HepG2 (cell line): ENCODE results near the gene CTBP1. TPM values are rescaled to one million over a fixed set of nuclear protein-coding genes. Genes with fewer than 3 reads are reported as not detected.

Source experiments
- CENPT ChIP-seq: sonication (generic); formaldehyde crosslinking; IDR thresholded peaks from 2 replicates; pipeline ENCODE4 v1.8.0; 2022; ENCODE audit warnings: low read depth, mild to moderate bottlenecking, moderate library complexity, missing genetic modification reagents
- ONECUT2 ChIP-seq: sonication (generic); formaldehyde crosslinking; IDR thresholded peaks from 2 replicates; pipeline ENCODE4 v1.4.0; 2020; ENCODE audit warnings: missing genetic modification reagents
- POLR2G ChIP-seq: fragments of 200-400 bp; formaldehyde crosslinking; IDR thresholded peaks from 2 replicates; pipeline ENCODE4 v1.6.1; 2018; ENCODE audit warnings: mild to moderate bottlenecking, low read depth, low read length, moderate library complexity
- SATB2 ChIP-seq: sonication (generic); formaldehyde crosslinking; IDR thresholded peaks from 2 replicates; pipeline ENCODE4 v1.5.0; 2020; ENCODE audit warnings: missing genetic modification reagents
- SOX6 ChIP-seq, 2 experiments: fragments of 450-650 bp in 1 of 2; sonication (generic) in 1 of 2; formaldehyde crosslinking in 1 of 2; IDR thresholded peaks; 2 replicates each; pipeline versions ENCODE4 v1.4.0 to v1.6.1; 2017 to 2020; ENCODE audit warnings: antibody characterized with exemption in 1 of 2, mild to moderate bottlenecking in 1 of 2, missing genetic modification reagents in 1 of 2
- TMF1 ChIP-seq: sonication (generic); formaldehyde crosslinking; IDR thresholded peaks from 2 replicates; pipeline ENCODE4 v1.8.1; 2022; ENCODE audit warnings: low read depth, missing genetic modification reagents
- WIZ ChIP-seq: sonication (generic); formaldehyde crosslinking; IDR thresholded peaks from 2 replicates; pipeline ENCODE4 v1.5.1; 2020; ENCODE audit warnings: mild to moderate bottlenecking, missing genetic modification reagents
- ZFX ChIP-seq: sonication (generic); formaldehyde crosslinking; IDR thresholded peaks from 2 replicates; pipeline ENCODE4 v1.4.0; 2020; ENCODE audit warnings: mild to moderate bottlenecking, low read depth, missing genetic modification reagents, moderate library complexity
- ZNF17 ChIP-seq: sonication (generic); formaldehyde crosslinking; IDR thresholded peaks from 2 replicates; pipeline ENCODE4 v1.5.0; 2020; ENCODE audit warnings: mild to moderate bottlenecking, missing genetic modification reagents
- ZNF782 ChIP-seq: sonication (generic); formaldehyde crosslinking; IDR thresholded peaks from 2 replicates; pipeline ENCODE4 v1.4.0; 2020; ENCODE audit warnings: missing genetic modification reagents, mild to moderate bottlenecking, borderline replicate concordance
- ZNF792 ChIP-seq: IDR thresholded peaks from 2 replicates; pipeline ENCODE4 v1.6.1; 2016
- ZSCAN31 ChIP-seq: sonication (generic); formaldehyde crosslinking; IDR thresholded peaks from 2 replicates; pipeline ENCODE4 v1.5.0; 2020; ENCODE audit warnings: low read depth, mild to moderate bottlenecking, missing genetic modification reagents
- polyA plus RNA-seq, 8 experiments: library from polyadenylated mRNA; depleted of rRNA in 3 of 8; stranded (reverse) in 7 of 8; unstranded in 1 of 8; fragments of >200 nt; fragmentation: Illumina TruSeq in 4 of 8; extraction: Trizol in 4 of 8; gene quantifications; 2 replicates each; pipeline versions ENCODE4 v1.2.1 to v1.2.3, GENCODE V29; 2011 to 2016; ENCODE audit warnings: low read depth in 4 of 8, missing spikeins in 1 of 8, mixed read lengths in 1 of 8; ENCODE audit not compliant: insufficient read depth in 1 of 8
- total RNA-seq, 5 experiments: library from RNA; depleted of rRNA; stranded (reverse); fragments of >200 nt; fragmentation: Illumina TruSeq; extraction: Trizol; gene quantifications; 2 replicates each; pipeline ENCODE4 v1.2.3, GENCODE V29; 2016; ENCODE audit warnings: low read depth in 1 of 5
- TF ChIP-seq, protein P1 (sequence below): sonication (generic); formaldehyde crosslinking; IDR thresholded peaks from 2 replicates; pipeline ENCODE4 v1.4.0; 2020; ENCODE audit warnings: missing genetic modification reagents, mild to moderate bottlenecking, borderline replicate concordance
- TF ChIP-seq, protein P2 (sequence below): sonication (generic); formaldehyde crosslinking; conservative IDR thresholded peaks from 2 replicates; pipeline ENCODE4 v1.8.0; 2022; ENCODE audit warnings: low read depth, missing genetic modification reagents
- TF ChIP-seq, protein P3 (sequence below): sonication (generic); formaldehyde crosslinking; IDR thresholded peaks from 2 replicates; pipeline ENCODE4 v1.4.0; 2020; ENCODE audit warnings: missing genetic modification reagents
- TF ChIP-seq, protein P4 (sequence below): sonication (generic); formaldehyde crosslinking; IDR thresholded peaks from 2 replicates; pipeline ENCODE4 v1.4.0; 2020; ENCODE audit warnings: missing genetic modification reagents, borderline replicate concordance

CTBP1 gene
- total and polyA plus RNA-seq, 2 of the 13 experiments (the other 11 are each of a cell fraction or from before 2014, with no cell fraction given): 78.5 to 112 TPM

DNA sequence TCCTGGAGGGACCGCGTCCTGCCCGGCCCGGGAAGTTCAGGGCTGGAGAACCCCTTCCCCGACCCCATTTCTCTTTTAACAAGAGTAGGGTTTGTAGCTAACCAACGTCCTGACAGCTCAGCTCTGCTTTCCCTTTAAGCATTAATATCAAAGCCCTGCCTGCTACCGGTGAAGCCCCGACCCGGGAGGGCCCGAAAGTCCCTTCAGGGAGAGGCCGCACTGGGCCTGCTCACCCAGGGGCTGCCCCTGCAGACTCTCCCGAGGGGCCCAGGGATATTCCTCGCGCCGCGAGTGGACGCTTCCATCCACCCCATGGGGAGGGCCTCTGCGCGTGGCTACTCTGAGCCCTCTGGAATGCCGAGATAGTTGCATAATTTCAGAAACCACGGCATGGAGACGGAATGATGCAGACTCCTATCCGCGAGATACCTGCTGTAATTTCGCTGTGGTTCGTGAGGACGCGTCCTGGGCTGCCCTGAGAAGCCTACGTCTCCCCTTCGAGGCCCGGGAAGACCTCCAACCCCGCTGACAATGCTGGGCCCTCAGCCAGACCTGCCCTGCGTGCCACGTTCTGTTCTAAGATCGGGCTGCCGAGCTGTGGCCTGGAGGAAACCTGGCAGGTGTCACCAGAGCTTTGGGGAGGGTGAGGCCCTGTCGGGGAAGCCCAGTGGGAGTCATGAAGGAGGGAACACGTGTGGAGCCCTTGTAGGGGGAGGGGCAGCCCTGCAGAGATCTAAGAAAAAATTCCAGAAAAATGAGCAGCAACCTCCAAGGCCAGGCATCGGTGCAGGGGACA, 999 bp upstream of the CTBP1 start (continued):
- TF ChIP-seq WIZ (CRISPR knock-in tag) (peak; percentile 54; the same call in 1 of the 2 replicates), SOX6 (IDR thresholded peaks at IDR 0.05) (no peak), SOX6 (CRISPR knock-in tag; IDR thresholded peaks at IDR 0.05) (no peak; the same call in 1 of the 2 replicates), ZSCAN31 (CRISPR knock-in tag) (0 out of 2 replicates have a peak, but pooled peaks have one; percentile 20), POLR2G (peak; percentile 16; the same call in 1 of the 2 replicates), ZFX (CRISPR knock-in tag) (peak; percentile 72), ZNF17 (CRISPR knock-in tag) (0 out of 2 replicates have a peak, but pooled peaks have one; percentile 33), ONECUT2 (CRISPR knock-in tag) (no peak), TMF1 (0 out of 2 replicates have a peak, but pooled peaks have one; percentile 6), ZNF782 (CRISPR knock-in tag) (0 out of 2 replicates have a peak, but pooled peaks have one; percentile 32), CENPT (CRISPR knock-in tag) (0 out of 2 replicates have a peak, but pooled peaks have one; percentile 56), ZNF792 (CRISPR knock-in tag) (0 out of 2 replicates have a peak, but pooled peaks have one; percentile 21), SATB2 (CRISPR knock-in tag) (peak; percentile 63; the same call in 1 of the 2 replicates)
- TF ChIP-seq, protein P1, sequence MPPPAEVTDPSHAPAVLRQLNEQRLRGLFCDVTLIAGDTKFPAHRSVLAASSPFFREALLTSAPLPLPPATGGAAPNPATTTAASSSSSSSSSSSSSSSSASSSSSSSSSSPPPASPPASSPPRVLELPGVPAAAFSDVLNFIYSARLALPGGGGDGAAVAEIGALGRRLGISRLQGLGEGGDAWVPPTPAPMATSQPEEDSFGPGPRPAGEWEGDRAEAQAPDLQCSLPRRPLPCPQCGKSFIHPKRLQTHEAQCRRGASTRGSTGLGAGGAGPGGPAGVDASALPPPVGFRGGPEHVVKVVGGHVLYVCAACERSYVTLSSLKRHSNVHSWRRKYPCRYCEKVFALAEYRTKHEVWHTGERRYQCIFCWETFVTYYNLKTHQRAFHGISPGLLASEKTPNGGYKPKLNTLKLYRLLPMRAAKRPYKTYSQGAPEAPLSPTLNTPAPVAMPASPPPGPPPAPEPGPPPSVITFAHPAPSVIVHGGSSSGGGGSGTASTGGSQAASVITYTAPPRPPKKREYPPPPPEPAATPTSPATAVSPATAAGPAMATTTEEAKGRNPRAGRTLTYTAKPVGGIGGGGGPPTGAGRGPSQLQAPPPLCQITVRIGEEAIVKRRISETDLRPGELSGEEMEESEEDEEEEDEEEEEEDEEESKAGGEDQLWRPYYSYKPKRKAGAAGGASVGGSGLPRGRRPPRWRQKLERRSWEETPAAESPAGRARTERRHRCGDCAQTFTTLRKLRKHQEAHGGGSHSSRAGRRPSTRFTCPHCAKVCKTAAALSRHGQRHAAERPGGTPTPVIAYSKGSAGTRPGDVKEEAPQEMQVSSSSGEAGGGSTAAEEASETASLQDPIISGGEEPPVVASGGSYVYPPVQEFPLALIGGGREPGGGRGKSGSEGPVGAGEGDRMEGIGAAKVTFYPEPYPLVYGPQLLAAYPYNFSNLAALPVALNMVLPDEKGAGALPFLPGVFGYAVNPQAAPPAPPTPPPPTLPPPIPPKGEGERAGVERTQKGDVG: no peak; the same call in 1 of the 2 replicates
- TF ChIP-seq, protein P2, sequence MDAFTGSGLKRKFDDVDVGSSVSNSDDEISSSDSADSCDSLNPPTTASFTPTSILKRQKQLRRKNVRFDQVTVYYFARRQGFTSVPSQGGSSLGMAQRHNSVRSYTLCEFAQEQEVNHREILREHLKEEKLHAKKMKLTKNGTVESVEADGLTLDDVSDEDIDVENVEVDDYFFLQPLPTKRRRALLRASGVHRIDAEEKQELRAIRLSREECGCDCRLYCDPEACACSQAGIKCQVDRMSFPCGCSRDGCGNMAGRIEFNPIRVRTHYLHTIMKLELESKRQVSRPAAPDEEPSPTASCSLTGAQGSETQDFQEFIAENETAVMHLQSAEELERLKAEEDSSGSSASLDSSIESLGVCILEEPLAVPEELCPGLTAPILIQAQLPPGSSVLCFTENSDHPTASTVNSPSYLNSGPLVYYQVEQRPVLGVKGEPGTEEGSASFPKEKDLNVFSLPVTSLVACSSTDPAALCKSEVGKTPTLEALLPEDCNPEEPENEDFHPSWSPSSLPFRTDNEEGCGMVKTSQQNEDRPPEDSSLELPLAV (CRISPR knock-in tag): 0 out of 2 replicates have a peak, but pooled peaks have one; percentile 66
- TF ChIP-seq, protein P3, sequence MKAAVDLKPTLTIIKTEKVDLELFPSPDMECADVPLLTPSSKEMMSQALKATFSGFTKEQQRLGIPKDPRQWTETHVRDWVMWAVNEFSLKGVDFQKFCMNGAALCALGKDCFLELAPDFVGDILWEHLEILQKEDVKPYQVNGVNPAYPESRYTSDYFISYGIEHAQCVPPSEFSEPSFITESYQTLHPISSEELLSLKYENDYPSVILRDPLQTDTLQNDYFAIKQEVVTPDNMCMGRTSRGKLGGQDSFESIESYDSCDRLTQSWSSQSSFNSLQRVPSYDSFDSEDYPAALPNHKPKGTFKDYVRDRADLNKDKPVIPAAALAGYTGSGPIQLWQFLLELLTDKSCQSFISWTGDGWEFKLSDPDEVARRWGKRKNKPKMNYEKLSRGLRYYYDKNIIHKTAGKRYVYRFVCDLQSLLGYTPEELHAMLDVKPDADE (CRISPR knock-in tag): peak; percentile 73; the same call in 1 of the 2 replicates
- TF ChIP-seq, protein P4, sequence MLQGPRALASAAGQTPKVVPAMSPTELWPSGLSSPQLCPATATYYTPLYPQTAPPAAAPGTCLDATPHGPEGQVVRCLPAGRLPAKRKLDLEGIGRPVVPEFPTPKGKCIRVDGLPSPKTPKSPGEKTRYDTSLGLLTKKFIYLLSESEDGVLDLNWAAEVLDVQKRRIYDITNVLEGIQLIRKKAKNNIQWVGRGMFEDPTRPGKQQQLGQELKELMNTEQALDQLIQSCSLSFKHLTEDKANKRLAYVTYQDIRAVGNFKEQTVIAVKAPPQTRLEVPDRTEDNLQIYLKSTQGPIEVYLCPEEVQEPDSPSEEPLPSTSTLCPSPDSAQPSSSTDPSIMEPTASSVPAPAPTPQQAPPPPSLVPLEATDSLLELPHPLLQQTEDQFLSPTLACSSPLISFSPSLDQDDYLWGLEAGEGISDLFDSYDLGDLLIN: no peak; the same call in 1 of the 2 replicates
